ENCODE data around the gene OTOF.

OTOF gene

DNA sequence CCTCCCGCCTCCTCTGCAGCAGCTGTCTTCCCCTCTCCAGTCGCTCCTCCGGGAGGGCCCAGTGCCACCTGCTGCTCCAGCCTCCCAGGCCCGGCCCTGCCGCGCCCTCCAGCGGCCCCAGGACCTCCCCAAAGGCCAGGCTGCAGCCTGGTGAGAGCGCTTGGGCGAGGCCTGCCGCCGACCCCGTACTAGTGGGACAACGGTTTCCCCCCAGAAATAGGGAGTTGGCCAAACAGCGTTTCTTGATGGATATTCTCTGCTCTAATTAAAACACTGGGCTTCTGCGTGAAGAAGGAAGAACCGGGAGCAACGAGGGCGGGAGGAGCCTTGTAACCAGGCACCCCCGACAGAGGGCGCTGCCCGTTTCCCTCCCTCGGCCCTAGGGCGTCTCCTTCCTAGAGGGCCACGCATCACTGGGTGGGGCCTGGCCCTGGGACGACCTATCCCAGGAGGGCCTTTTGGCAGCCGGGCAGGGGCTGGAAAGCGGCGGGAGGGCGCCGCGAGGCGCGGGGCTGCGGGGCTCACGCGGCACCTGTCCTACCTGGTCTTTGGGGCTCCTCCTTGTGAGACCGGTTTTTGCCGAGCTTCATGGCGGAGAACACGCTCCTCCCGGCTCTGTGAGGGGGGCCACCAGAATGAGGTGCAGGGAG lies 25.4 kb upstream of the OTOF start:
- peak; percentile 78 to 85 (median 85) for DNase-seq (ENCODE audit: low read depth in 2 of 3, low spot score in 1 of 3)

DNA sequence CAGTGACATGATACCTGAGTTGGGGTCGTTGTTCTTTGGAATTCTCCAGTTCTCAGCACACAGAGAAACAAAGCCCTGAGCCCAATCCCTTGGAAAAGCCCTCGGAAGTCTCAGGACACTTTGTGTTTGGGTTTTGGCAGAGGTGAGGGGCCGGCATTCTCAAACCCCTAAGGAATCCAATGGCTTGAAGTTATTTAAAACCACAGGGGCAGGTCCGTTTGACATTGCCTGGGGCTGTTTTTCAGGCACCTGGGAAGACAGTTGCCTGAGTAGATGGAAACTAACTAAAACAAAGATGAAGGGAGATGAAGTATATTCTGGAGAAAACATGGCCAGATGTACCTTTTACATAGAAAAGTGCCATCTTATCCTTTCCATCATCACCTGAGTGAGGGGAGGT lies 22.5 kb upstream of the OTOF start:
- DNase-seq (ENCODE audit: low read depth in 2 of 3, low spot score in 1 of 3), result no peak

DNA sequence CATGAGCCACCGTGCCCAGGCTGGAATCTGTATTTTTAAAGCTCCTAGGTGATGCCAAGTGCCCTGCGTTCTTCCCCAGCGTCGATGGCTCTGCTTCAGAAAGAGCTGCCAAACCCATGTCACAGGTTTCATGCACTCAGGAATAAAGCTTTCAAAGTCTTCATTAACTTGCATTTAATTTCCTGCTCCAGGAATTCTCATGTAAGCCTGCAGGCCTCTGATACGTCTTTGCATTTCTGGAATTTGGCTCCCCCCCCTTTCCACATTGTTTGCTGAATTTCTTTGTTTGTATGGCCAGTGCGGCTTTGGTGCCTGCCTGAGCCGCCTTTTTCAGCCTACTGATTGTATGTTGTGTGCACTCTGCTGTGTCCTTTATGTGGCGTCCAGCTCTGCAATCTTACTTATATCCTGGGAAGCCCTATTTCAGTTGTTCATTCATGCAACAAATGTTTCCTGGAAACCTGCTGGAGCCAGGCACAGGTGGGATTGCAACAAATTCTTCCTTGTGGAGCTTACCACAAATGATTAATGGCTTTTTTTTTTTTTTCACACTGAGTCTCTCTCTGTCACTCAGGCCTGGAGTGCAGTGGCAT lies 17.9 kb upstream of the OTOF start:
- DNase-seq (ENCODE audit: low read depth in 2 of 3, low spot score in 1 of 3), result no peak

DNA sequence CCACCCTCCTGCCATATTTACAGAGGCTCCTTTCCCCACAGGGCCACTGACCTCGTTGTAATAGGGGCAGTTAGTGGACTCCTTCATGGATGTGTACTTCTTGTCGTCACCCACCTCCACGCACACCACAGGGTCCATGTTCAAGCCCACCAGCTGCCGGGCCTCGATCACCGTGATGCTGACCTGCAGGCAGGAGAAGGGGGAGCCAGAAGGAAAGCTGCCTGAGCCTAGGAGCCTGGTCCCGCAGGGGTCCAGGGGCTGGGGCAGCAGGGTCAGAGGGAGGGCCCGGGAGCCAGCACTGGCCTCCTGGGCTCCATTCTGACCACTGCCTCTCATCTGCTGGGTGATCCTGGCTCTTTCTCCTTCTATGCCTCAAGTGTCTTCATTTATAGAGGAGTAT lies 17.0 kb upstream of the OTOF start:
- no peak for DNase-seq (ENCODE audit: low read depth in 2 of 3, low spot score in 1 of 3)

DNA sequence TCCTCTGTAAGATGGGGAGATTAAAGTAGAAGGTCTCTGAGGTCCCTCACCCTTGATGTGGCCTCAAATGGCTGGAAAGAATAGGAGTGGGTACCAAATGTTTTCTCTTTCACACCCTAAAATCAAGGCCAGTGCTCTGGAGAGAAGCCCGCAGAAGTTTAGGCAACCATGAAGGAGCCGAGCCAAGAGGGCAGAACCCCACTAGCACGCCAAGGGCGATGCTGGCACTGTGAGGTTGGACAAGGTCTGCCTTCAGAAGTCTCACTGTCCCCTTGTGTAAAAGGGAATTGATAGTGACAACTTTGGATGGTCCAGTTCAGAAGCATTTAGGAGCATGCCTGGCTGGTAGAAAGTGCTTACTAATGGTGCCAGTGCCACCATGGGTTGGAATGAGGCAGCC lies 16.3 kb upstream of the OTOF start:
- DNase-seq (ENCODE audit: low read depth in 2 of 3, low spot score in 1 of 3), result no peak

DNA sequence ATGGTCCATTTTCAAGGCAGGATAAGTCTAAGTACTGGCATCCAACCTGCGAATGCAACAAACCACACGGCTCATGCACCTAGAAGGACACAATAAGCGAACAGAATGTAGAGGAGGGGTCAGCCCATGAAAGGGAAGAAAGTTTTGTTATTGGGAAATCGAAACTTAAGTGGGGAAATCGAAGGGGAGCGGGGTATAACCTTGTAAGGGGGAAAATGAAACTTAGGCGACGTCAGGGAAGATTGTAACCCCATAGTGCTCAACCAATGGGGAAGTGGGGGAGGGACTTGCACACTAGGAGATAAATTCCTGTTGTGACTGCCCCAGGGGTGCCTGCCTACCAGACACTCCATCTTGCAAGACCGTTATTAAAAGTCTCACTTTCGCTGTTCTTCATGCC lies 15.6 kb upstream of the OTOF start:
- DNase-seq (ENCODE audit: low read depth in 2 of 3, low spot score in 1 of 3), result no peak

DNA sequence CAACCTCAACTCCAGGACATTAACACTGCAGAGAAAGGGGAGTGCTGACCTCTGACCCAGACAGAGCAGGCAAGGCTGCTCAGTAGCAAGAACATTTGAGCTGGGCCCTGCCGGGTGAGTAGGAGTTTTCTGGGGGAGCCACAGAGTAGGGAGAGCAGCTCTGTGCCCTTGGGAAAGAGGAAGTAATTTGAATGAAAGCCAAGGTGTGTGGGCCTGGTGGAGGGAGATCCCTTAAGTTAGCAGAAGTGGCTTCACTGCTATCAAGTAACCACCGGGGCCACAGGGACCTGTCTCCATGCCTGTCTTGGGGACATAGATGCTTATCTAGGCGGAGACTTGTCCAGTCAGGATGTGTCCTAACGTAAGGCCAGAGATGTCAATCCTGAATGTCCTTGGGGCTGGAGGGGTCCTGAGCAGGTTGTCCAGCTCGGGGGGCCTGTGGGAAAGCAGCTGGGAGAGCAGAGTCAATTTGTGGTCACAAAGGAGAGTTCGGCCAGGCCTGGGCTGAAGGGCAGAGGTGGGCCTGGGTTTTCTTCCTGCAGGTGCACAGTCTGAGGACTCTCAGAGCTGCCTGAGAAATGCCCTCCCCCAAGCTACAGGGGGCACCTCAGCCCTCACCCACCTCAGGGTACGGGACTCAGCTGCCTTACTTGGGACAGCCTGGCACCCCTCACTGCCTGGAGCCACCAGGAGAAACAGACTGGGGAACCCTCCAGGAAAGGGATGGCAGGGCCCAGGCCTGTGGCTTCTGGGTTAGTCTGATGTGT lies 15.0 kb upstream of the OTOF start:
- DNase-seq (ENCODE audit: low read depth in 2 of 3, low spot score in 1 of 3), result no peak

DNA sequence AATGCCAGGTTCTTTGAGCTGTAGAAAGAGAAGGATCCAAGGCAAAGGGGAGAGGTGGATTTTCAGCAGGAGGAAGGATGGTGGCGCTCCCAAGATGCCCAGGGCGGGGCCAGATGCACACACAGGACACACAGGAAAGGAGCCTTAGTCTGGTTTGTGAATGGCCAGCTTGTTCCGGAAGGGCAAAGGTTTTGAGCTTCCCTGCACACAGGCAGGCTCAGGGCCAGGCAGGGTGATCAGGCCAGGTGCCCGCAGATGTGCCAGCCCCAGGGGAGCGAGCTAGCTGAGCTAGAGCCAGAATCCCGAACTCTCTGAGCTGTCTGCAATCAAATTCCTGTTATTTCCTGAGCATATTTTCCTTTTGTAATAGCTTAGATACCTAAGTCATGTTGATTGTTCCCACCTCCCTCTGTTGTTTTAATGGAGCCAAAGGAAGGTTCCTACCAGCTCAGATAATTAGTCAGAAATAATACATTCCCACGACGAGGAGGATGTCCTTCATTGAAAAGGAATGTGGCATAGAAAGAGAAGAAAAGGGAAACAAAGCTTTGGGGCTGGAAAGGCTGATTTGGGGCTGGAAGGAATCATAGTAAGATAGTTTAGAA lies 13.7 kb upstream of the OTOF start:
- DNase-seq (ENCODE audit: low read depth in 2 of 3, low spot score in 1 of 3), result no peak

DNA sequence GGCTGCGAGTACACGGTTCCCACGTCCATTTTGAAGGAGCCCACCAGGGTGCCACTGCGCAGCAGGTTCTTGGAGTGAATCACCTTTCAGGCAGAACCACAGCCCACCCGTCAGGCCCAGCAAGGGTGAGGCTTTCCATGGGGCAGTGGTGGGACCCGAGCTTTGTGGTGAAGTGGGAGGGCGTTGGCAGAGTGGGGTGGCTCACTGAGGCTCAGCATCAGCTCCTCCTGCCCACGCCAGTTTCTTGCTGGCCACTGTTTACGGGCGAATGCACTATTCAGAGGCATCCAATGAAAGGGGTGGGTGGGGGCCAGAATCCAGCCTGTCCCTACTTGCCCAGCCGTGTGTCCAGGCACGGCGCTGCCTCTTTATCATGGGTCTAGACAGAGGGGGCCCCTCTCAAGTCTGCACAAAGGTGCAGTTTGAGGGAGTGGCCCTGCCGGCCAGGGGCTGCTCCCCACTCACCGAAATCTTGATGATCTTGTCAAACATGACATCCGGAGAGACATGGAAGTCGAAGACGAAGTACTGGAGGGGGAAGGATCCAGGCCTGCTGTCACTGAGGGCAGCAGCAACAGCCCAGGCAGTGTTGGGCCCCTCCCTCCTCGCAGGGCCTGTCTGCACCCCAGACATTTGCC lies 11.4 kb upstream of the OTOF start:
- no peak for DNase-seq (ENCODE audit: low read depth in 2 of 3, low spot score in 1 of 3)

DNA sequence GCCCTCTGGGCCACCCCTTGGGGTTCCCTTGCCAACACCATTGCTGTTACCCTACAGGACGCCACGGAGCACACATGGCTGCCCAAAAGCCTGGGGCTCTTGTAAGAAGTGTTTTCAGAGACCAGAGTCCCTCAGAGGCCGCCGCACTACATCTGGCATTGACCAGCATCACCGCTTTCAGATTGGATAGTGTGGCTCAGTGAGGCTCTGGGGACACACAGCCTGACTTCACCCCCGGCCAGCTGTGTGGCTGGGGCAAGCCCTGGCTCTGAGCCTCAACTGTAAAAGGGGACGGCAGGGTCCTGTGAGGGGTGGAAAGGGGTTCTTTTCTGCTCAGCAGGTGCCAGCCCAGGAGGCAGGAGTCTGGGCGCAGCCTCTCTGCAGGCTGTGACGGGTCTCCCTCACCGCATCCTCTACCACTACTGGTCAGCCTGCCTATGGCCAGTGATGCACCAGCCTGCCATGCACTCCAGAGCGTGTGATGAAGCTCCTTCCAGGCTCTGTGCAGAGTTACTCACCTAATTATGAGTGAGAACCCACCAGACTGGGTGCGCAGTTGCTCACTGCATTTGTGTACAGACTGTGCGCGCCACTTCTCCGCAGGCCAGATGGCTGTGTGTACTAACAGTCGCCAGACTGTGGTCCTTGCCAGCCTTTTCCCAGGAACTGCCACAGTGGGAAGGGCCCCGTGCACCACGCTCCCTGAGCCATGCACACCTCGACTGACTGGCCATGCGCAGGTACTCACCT lies 10.7 kb upstream of the OTOF start:
- no peak for DNase-seq (ENCODE audit: low read depth in 2 of 3, low spot score in 1 of 3)

DNA sequence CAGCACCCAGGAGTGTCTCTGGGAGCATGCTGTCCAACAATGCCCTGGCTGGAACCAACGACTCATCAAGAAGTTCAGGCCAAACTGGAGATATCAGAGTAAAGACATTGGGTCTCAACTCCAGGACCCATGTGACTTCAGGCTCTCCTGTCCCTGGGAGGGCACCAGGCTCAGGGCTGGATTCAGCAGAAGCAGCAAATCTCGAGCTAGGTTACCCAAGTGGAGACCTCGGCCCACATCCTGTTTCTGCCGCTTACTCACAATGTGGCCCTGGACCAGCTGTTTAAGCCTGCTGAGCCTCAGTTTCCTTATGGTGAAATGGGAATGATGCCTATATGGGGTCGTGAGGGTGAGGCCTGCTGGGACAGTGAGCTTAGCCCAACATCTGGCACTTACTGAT lies 9.3 kb upstream of the OTOF start:
- DNase-seq (ENCODE audit: low read depth in 2 of 3, low spot score in 1 of 3), result no peak

DNA sequence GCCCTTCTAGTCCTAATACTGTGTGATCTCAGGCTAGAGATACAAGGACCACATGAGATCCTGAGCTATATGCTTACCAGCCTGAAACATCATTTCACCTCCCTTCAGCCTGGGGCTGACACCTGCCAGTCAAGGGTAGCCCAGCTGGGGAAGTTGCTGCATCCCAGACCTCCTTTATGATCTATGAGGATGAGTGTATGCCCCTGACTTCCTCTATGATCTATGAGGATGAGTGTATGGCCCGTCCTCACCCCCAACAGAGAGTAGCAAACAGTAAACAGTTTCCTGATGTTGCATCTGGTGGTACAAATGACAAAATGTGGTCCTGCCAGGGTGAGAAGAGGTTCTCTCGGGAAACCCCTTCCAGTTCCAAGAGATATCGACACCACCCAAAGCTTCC lies 8.9 kb upstream of the OTOF start:
- no peak for DNase-seq (ENCODE audit: low read depth in 2 of 3, low spot score in 1 of 3)

DNA sequence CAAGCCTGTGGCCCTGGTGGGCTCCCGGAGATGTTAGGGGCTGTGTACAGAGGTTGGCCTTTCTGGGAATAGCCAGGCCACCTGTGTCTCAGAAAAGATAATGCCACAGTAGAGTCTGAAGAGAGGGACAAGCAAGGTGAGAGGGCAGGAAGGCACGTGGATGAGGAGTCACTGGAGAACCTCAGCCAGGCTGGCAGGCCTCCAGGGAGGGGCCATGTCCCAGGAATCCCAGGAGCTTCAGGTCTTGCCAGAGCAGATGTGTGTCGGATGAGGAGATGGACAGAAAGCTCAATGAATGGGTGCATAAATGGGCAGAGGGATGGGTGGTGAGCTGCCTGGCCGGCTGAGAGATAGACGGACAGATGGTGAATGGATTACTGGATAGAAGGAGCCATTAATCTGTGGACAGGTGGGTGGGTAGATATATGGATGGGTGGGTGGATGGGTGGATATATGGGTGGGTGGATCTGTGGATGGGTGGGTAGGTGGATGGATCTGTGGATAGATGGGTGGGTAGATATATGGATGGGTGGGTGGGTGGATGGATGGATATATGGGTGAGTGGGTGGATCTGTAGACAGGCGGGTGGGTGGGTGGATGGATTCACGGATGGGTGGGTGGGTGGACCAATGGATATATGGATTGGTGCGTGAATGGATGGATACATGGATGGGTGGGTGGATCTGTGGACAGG lies 7.9 kb upstream of the OTOF start:
- DNase-seq (ENCODE audit: low read depth in 2 of 3, low spot score in 1 of 3), result no peak

DNA sequence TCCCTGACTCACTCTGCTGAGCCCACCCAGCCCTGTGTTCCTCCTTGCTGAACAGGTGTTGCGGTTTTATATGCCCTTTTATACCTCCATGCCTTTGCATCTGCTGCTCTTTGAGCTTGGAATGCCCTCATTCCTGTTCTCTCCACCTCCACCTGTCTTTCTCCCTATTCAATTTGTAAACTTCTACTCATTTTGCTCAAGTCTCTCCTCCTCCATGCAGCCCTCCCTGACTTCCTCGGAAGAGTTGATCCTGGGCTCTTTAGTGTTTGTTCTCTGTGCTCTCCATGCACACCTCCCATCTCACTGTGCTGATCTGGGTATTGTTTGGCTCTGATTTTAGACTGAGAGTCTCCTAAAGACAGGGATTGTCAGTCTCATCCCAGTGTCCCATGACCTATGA lies 7.2 kb upstream of the OTOF start:
- no peak for DNase-seq (ENCODE audit: low read depth in 2 of 3, low spot score in 1 of 3)

DNA sequence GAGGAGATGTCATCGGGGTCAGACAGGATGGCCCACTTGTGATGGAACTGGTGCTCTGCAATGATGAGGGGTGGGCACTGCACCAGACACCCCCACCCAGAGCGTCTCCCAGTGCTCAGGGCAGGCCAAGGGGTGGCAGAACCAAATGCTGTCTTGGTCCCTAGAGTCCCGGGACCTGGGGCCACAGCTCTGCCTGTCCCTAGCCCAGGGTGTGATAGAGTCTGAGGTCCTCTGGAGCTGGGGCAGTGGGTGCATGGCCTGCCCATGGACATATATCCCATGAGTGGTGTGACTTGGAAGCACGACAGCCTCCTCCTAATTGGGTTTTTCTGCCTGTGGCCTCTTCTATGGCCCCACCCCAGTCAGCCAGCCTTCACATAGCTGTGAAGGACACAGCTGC lies 6.7 kb upstream of the OTOF start:
- no peak for DNase-seq (ENCODE audit: low read depth in 2 of 3, low spot score in 1 of 3)

DNA sequence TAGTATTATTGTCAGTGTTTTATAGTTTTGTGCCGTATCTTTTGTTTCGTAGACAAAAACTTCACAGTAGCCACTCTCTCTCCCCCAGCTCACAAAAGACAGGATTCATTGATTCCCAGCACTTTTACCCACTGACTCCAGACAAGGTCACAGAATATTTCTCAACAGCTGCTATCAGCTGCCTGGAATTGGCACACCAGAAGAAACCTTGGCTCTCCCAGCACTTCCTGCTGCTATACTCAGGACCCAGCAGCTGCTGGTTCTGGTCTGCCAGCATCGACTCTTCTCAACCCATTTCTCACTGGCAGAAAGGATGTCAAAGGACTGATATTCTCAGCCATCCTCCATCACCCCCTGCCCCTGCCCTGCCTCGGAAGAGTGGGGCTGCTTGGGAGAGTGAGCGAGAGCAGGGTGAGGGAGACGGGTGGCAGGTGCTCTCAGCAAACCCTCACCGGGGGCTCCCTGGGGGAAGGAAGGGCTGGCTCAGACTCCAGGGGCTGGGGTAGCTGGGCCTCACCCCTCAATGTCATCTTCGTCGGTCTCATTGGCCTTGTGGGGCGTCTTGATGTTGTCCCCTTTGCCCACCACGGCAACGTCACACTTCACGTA lies 6.1 kb upstream of the OTOF start:
- DNase-seq (ENCODE audit: low read depth in 2 of 3, low spot score in 1 of 3), result no peak

DNA sequence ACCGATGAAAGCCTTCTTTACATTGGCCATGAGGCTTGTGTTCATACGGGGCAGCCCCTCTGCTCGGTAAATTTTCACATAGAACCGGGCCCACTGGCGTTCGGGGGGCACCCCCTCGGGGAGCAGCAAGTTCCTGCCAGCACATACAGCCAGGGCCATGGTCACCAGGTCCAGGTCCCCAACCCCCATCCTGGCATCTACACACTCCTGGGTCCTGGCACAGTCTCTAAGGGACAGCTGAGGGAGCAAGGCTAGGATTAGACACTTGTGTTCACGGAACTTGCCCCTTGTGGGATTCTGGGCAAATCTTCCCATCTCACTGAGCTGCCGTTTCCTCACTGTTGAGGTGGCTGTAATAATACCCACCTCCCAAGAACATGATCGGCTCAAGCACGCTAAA lies 5.6 kb upstream of the OTOF start:
- no peak for DNase-seq (ENCODE audit: low read depth in 2 of 3, low spot score in 1 of 3)

DNA sequence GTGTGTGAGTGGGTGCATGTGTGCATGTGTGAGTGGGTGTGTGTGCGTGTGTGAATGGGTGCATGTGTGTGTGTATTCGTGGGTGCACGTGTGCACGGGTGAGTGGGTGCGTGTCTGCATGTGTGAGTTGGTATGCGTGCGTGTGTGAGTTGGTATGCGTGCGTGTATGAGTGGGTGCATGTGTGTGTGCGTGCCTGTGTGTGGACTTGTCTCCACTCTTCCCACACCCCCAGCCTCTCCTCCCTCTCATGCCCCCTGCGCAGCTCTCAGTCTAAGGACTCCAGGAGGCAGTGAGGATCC lies 5.1 kb upstream of the OTOF start:
- DNase-seq (ENCODE audit: low read depth in 2 of 3, low spot score in 1 of 3), result no peak

DNA sequence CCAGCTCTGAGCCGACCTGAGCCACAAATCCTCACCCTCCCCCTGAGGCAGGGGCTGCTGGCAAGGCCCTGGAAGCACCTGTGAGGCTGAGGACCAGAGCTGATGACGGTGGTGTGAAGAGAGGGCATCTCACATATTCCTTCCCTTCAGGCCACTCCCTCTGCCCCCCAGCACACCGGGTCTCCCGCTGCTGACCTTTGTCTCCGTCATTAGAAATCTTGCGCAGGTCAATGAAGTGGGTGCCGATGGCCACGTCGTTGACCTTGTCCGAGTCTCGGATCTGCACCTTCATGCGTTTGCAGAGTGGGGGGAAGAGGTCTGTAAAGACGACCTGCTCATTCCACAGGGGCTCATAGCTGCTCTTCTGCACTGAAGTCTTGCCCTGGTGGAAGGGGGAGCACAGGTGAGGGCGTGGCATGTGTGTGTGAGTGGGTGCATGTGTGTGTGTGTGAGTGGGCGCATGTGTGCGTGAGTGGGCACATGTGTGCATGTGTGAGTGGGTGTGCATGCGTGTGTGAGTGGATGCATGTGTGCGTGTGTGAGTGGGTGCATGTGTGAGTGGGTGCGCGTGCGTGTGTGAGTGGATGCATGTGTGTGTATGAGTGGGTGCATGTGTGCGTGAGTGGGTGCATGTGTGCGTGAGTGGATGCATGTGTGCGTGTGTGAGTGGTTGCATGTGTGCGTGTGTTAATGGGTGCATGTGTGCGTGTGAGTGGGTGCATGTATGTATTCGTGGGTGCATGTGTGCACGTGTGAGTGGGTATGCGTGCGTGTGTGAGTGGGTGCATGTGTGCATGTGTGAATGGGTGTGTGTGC lies 4.5 kb upstream of the OTOF start:
- no peak for DNase-seq (ENCODE audit: low read depth in 2 of 3, low spot score in 1 of 3)
